Endometrial microvascular endothelial cells (primary cell): Measurements from ENCODE around the gene GPR152. TPM values are rescaled to one million over a fixed set of nuclear protein-coding genes. Genes with fewer than 3 reads are reported as not detected.

Experiments used
- in situ Hi-C: cut with HindIII; loops from 2 replicates; pipeline ENCODE4 v1.10.0; 2017; ENCODE audit warnings: low sequenced_read_pairs, low pct_unique_long_range_greater_than_20kb; ENCODE audit errors: inconsistent ontology term
- total RNA-seq: library from RNA; depleted of rRNA; stranded (reverse); fragments of >200 nt; gene quantifications from one replicate; pipeline ENCODE4 v1.2.3, GENCODE V29; 2015; ENCODE audit errors: inconsistent ontology term

The GPR152 gene, protein sequence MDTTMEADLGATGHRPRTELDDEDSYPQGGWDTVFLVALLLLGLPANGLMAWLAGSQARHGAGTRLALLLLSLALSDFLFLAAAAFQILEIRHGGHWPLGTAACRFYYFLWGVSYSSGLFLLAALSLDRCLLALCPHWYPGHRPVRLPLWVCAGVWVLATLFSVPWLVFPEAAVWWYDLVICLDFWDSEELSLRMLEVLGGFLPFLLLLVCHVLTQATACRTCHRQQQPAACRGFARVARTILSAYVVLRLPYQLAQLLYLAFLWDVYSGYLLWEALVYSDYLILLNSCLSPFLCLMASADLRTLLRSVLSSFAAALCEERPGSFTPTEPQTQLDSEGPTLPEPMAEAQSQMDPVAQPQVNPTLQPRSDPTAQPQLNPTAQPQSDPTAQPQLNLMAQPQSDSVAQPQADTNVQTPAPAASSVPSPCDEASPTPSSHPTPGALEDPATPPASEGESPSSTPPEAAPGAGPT
- total RNA-seq: not detected

DNA sequence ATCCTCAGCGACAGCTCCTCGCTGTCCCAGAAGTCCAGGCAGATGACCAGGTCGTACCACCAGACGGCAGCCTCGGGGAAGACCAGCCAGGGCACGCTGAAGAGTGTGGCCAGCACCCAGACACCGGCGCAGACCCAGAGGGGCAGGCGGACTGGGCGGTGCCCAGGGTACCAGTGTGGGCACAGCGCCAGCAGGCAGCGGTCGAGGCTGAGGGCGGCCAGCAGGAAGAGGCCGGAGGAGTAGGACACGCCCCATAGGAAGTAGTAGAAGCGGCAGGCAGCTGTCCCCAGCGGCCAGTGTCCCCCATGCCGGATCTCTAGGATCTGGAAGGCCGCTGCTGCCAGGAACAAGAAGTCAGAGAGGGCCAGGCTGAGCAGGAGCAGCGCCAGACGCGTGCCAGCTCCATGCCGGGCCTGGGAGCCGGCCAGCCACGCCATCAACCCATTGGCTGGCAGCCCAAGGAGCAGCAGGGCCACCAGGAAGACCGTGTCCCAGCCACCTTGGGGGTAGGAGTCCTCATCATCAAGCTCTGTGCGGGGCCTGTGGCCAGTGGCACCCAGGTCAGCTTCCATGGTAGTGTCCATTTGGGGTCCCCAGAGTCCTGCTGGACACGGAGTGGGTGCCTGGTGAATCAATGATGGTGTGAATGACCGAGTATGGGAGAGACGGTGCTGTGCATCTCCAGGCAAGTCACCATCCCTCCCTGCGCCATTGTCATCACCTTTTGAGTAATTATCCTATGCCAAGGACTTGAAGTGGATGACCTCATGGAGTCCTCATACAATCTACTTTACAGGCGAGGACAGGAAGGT lies at the start of gene GPR152:
Gene GPR152 (minus strand): TSS at position 589 of the 812 bp plus-strand sequence. CDS start 5 bp downstream, at position 584.
- in situ Hi-C loops: no loop called here

DNA sequence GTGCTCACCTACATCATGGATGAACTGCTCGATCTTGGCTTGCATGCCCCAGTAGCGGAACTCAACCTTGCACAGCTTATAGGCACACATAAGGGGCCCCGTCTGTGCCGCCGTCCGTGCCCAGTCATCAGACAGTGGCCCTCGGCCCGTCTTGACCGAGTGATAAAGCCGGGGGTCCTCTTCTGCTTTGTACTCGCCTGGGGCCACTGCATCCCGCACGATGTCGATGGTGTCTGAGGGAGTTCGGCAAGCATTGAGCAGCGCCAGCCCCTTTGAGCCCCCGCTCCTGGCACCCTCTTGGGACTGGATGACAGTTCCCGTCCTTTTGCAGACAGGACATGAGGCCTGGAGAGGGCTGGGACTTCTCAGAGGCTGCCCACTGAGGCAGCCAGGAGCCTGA lies 49.3 kb upstream of the GPR152 start:
- in situ Hi-C loops: no loop called here

DNA sequence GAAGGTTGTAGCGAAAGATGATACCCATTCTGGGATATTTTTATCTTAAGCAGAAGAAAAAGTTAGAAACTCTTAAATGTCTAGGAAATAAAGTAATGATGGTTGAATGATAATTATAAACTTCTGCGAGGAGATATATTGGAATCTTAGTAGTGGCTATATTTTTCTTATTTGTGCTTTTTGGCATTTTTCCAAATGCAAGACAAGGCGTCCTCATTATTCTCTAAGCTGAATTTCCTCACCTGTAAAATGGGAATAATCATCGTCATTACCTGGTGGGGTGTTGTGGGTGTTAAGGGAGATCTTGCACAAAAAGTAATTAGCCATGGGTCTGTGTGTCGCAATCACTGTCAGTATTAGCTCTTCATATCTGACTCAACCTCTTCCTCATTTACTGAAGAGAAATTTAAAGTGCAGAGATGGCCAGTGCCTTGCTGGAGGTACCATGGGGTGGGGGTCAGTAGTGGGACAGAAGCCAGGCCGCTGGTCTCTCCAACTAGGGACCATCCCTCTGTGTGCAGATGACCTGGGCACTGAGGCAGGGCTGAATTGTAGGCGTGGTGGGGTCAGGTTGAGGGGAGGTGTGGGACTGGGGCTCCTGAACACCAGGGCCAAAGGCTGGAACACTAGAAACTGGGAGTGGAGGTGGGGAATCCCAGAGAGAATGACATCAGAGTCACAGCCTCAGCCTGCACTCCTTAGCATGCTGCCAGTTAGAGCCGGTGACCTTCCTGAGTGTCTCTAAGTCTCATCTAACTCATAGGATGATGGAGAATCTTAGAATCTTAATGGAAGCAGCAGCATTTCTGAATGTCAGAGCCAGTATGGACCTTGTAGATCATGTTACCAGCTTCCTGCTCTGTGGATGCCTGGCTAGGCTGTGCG lies 48.5 kb upstream of the GPR152 start:
- in situ Hi-C loops: no loop called here

DNA sequence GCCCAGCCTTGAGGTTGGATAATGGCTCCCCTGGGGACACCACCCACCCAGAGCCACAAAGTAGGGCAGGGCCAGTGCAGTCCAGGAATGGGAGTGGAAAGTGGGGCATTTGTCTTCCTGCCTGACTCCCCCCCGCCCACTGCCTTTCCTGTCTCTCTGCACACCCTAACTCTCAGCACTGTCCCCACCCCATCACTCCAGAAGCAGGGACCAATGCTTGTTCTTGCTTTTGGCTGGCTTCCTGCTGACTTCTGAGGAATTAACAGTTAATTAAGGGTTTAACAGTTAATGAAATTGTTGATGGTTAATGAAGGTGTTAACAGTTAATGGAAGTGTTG lies 47.9 kb upstream of the GPR152 start:
- in situ Hi-C loops: no loop called here

DNA sequence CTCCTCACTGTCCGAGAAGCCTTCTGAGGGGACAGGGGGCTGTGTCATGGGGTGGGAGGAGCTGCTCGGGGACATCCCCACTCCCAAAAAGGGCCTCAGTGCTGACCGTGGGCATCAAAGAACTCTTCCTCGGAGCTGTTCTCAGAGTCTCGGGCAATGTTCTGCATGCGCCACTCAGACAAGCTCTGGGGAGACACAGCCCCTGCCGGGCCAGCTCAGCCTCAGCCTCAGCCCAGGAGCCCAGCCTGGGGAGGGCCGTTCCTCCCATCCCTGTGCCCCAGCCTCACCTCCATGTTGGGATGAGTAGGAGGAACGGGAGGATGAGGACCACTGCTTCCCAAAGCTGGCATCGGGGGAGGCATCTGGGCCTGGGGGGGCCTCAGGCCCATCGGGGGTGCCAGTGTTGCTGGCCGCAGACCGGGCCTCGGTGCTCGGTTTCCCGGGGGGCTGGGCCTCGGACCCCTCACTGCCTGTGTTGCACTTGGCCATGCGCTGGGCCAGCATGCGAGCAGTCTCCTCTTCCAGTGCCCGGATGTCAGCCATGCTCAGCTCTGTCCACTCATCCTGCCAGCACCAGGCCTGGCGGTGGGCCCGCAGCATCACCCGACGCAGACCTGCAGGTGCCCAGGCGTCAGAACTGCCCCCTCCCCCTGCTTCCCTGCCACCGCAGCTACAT lies 47.4 kb upstream of the GPR152 start:
- in situ Hi-C loops: no loop called here

DNA sequence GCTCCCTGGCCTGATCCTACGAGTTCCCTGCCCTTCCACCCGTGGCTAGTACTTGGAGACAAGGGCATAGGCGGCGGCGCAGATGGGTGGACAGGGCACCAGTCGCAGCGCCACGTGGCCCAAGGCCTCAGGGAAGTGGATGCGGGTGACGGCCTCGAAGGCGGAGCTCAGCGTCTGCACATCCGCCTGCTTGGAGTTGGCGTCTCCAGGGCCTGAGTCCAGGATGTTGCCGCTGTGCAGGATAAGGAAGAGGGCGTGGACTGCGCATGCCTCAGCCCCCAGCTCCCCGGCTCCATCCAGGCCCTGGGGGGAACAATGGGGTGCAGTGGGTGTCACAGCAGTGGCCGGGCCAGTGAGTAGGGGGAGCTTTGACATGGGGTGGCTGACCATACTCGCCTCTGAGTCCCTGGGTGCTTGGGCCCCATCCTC lies 46.0 kb upstream of the GPR152 start:
- in situ Hi-C loops: no loop called here

DNA sequence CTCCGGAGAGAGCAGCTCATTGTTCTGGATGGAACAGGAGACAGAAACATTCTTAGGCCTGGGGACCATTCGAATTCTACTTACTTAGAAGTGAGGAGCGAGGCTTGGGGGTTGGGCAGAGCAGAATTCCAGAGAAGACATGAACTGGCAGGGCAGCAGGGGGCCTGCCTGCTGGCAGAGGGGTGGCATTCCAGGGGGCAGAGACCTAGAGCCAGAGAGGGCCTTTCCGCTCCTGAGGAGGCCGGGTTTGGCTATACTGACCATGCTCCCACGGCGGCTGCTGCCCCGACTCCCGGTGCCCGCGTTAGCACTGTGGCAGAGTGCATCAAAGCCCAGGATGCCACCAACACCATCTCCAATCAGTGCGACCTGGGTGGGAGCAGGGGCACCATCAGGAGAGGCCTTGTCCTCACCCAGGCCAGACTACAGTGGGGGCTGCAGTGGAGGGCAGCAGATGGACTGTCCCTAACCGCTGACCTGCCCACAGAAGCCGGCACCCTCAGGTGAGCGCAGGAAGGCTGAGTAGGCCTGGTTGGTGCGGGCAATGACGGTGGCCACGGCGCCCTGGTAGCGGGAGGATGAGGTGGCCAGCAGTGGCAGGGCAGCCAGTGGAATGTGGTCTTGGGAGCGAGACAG lies 45.2 kb upstream of the GPR152 start:
- in situ Hi-C loops: no loop called here

DNA sequence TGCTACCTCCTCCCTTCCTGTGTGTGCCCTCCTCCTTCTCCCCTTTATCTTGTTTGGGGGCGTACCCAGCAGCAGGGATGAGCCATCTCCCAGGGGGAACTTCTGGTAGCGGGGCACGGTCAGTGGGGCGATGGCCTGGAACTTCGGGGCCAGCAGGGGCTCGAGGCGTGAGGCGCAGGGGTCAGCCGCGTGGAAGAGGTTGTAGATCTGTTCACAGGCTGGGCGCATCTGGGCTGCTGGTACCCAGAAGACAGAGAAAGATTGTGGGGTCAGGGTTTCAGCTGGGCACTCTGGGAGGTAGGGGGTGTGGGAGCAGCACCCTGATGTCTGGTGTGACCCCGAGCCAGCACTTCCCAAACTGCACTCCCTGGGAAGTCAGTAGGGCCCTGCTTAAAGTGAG lies 43.6 kb upstream of the GPR152 start:
- in situ Hi-C loops: no loop called here

DNA sequence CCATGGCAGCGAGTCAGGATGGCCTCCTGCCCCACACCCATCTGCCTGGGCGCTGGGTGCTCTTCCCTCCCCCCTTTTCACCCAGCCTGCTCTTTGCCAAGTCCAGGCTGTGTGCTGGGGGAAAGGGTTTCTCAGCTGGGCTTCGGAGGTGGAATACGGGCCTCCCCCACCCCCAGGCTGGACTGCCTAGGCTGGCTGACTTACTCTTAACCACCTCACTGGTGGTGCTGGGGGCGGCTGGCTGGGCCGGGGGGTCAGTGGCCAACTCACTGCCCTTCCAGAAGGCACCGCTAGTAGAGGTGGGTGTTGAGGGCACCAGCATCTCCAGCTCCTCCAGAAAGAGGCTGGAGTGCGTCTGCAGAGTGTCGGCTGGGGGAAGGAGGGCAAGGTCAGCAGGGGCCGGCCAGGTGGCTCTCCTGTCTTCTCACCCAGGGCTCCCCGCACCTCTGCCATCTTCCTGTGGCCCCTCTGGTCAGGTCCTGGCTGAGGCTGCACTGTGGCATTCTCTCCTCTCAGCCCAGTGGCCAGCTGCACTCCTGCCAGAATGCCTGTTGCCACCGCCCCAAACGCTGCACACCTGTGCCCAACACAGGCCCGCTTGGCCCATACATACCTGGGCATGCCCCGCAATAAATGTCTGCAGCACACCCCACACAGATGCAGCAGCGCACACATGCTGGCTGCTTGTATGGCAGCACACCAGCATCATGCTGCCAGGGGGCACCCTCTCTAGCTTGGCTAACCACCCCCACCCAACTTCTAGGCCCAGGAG lies 42.9 kb upstream of the GPR152 start:
- in situ Hi-C loops: no loop called here

DNA sequence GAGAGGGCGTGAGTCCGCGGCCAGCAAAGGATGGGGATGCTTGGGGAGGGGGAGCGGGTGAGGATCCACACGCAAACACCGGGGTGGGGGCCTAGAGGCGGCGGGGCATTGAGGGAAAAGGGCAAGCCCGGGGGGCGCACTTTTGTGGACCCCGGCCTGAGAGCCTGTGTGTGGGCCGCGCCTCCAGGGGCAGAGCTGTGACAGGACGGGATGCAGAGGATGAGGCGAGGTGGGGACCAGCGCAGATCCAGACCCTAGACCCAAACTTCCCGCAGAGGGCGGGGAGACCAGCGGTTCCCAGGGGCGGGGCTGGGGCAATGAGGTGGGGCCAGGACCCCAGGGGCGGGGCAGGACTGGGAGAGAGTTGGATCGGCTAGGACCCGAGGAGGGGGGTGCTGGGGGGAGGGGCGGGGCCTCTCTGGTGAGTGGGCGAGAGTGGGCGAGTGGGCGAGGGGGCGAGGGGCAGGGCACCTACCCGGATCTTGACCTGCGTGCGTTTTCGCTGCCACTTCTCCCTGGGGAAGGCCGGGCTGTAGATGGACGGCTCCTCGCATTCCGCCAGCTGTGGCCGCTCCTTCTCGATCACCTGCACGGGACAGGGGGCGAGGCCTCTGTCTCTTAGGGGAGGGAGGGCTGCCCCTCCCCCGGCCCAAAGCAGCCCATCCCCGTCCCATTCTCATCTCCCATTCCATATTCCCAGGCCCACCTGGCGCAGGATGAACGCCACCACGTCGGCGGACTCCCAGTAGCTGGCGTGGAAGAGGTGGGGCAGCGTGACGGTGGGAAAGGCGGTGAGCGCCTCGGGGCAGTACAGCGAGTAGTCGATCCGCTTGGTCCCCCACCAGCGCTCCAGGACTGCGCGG lies 42.1 kb upstream of the GPR152 start:
- in situ Hi-C loops: no loop called here

DNA sequence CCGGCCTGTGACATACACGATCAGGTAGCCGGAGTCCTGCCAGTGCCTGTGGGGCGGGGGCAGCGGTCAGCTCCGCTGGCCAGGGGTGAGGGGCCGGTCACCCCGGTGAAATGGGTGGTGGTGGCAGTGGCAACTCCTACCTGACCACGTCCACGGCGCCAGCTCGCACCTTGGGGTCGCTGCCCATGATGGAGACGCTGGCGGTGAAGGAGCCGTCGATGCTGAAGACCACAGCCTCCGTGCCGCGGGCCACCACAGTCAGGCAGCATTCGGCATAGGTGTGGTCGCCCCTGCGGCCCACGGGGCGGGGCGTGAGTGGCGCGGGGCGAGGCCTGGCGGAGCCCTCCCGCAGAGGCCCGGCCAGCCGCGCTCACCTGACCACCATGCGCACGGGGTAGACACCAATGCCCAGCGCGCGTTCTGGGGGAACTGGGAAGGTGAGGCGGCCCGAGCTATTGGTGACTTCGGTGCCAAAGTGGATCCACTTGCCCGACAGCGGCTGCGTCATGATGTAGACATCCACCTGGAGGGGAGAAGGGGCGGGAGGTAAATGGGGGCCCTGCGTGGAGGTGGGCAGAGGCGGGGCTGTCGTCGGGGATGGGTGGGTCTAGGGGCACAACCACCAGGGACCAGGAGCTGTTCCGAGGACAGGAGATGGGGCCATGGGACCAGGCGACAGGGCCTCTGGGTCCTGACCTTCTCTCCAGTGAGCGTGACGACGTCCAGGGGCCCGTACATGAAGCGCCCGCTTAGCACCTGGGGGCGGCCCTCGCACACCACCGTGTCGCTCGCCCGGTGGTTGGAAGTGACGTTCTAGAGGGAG lies 41.2 kb upstream of the GPR152 start:
- in situ Hi-C loops: no loop called here

DNA sequence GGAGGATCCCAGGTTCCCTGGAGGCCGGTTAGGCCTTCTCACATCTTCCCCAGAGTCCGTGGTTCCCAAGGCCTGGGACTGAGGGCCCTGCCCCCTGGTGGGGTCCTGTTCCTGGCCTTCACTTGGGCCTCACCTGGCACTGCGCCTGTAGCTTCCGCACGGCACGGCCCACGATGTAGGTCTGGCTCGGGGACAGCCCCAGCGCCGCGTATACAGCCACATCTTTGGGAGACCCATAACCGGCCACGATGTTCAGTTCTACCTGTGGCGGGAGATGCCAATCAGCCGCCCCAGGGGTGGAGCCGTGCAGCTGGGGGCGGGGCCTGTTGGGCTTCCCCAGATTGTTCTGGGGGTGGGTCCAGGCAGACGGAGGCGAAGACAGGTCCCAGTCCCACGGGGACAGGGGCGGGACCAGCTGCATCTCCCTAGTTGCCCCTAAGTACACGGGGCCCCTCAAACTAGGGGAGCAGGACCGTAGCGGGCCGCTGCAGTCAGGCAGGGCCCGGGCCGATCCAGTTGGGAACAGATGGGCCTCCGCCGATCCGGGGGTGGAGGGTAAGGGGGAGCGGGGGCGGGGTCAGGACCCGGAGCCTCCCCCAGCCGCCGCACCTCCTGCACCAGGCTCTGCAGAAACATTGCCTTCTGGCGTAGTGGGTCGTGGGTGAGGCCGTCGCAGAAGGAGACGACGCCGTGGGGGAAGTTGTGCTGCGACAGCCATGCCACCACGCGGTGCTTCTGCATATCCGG lies 40.4 kb upstream of the GPR152 start:
- in situ Hi-C loops: no loop called here

DNA sequence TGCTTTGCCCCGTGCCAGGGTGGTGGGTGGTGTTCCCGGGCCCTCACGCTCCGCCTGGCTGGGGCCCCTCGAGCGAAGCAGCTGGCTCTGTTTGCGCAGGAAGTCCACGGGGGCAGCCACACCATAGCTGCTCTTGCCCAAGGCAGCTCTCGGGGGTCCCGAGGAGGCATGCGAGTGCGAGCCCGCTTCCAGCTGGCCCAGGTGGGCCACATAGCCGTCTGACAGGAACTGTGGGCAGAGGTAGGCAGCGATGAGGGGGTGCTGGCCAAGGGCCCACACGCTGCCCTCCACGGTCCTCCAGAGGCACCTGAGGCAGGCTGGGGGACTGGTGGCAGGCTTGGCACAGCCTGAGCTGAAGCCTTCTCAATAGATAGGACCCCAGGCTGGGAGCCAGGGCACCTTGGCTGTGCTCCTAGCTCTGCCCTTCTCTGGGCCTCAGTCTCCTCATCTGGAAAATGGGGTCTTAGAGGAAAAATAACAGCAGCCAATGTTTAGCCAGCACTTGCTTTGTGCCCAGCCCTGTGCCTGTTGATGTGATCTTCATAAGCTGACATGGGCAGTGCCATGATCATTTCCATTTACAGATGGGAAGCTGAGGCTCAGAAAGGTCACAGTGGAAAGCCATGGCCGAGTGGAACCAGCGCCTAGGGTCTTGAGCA lies 39.7 kb upstream of the GPR152 start:
- in situ Hi-C loops: no loop called here

DNA sequence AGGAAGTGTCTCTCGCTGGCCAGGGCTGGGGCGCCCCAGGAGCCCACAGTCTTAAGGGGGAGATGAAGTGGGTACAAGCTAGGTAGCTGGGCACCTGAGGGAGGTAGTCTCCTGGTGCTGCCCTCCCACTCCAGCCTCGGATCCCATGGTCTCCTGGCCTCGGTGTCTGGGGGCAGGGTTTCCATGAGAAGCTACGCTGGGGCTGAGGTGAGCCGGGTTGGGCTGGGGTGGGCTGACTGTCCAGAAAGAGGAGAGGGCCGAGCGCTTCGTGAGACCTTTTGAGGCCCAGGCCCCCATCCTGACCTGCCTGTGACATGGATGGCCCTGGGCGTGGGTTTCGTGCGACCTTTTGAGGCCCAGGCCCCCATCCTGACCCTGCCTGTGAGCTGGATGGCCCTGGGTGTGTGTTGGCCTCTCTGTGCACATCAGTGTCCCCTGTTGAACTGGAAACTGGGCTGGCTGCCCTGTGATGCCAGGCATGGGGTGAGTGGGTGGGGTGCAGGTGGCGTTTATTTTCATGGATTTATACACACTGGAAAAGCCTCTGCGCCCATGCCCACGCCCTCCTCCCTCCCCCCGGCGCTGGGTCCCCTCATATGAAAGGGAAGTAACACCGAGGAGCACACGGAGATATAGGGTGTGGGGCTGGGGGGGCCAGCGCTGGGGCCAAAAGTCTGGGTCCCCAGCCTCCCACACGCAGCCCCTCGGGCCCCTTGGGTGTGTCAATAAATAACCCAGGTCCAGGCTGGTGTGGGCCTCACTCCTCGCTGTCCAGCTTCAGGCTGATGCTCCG lies 38.9 kb upstream of the GPR152 start:
- in situ Hi-C loops: no loop called here
